HL-60 (cell line): ENCODE results near the gene XPA.
"Not testable (repeated sequence)": the region's sequence is repeated elsewhere in the genome, so short reads cannot be mapped to it uniquely, and the experiment has no call there.

Source experiments
- DNase-seq, 2 experiments: peaks; one replicate each; pipeline ENCODE4 v3.0.0-alpha.2; 2010 to 2020; ENCODE audit warnings: low read depth in 1 of 2, low spot score in 1 of 2
- H3K27ac ChIP-seq: fragments of 250-450 bp; sonication (Bioruptor Pico); replicated peaks from 2 replicates; pipeline ENCODE4 v1.5.1; 2020; ENCODE audit warnings: mild to moderate bottlenecking, moderate library complexity
- H3K27me3 ChIP-seq: fragments of 250-450 bp; sonication (Bioruptor Pico); 2 replicates; pipeline ENCODE4 v1.5.1; 2021; ENCODE audit warnings: mild to moderate bottlenecking, moderate library complexity; ENCODE audit not compliant: insufficient read depth, poor library complexity, severe bottlenecking
- H3K4me3 ChIP-seq: replicated peaks from 2 replicates; pipeline ENCODE4 v1.5.1; 2011; ENCODE audit warnings: mild to moderate bottlenecking, control low read depth, low read length; ENCODE audit not compliant: insufficient read depth
- CTCF ChIP-seq: IDR thresholded peaks from one replicate; pipeline ENCODE4 v1.5.1; 2011; ENCODE audit warnings: low read length, control low read depth, inconsistent platforms; ENCODE audit not compliant: insufficient read depth
- GABPA ChIP-seq: IDR thresholded peaks from 2 replicates; pipeline ENCODE4 v1.6.1; 2012; ENCODE audit warnings: low read depth
- POLR2AphosphoS5 ChIP-seq: IDR thresholded peaks from 2 replicates; pipeline ENCODE4 v1.6.1; 2012; ENCODE audit warnings: low read depth
- REST ChIP-seq: IDR thresholded peaks from 2 replicates; pipeline ENCODE4 v1.6.1; 2012; ENCODE audit warnings: low read depth; ENCODE audit not compliant: insufficient replicate concordance
- SPI1 ChIP-seq: IDR thresholded peaks from 2 replicates; pipeline ENCODE4 v1.6.1; 2012; ENCODE audit warnings: low read depth, mild to moderate bottlenecking, borderline replicate concordance

The XPA gene

GRCh38 chr9:97699824-97700223 lies 2.7 kb upstream of the XPA start:
- not testable (repeated sequence) for H3K27ac ChIP-seq, DNase-seq, H3K27me3 ChIP-seq, H3K4me3 ChIP-seq

GRCh38 chr9:97699281-97699680 lies 2.1 kb upstream of the XPA start:
- not testable (repeated sequence) for H3K27me3 ChIP-seq, H3K4me3 ChIP-seq, H3K27ac ChIP-seq
- peak in 1 of 2 experiments; percentile 71 for DNase-seq

- Histone ChIP-seq H3K4me3 (no peak overlapping the region), H3K27me3 (no peaks in the 10 kb centered on the region), H3K27ac (no peak overlapping the region)
- DNase-seq = no peak
- TF ChIP-seq CTCF (no peak), GABPA (no peak), SPI1 (no peak), POLR2AphosphoS5 (no peak), REST (no peak)
Measured at GRCh38 chr9:97698865-97699264, 1.7 kb upstream of the XPA start.

GRCh38 chr9:97697837-97698236 lies 697 bp upstream of the XPA start:
- no peak for DNase-seq

More at GRCh38 chr9:97697837-97698236, 697 bp upstream of the XPA start:
- TF ChIP-seq REST (no peak), GABPA (no peak), POLR2AphosphoS5 (no peak), SPI1 (no peak), CTCF (no peak)
- H3K4me3 ChIP-seq = no peak overlapping the region; the same call in 1 of the 2 replicates
- no peaks in the 10 kb centered on the region for H3K27me3 ChIP-seq
- H3K27ac ChIP-seq = no peak overlapping the region; the same call in 1 of the 2 replicates
